SJSA1 (cell line): Measurements from ENCODE around the gene PTTG2. TPM values are rescaled to one million over a fixed set of nuclear protein-coding genes. Genes with fewer than 3 reads are reported as not detected.

Experiments used
- DNase-seq, 2 experiments: peaks; one replicate each; pipeline ENCODE4 v3.0.0-alpha.2; 2015 to 2020; ENCODE audit warnings: low spot score in 2 of 2, low read depth in 1 of 2
- H3K27ac ChIP-seq: fragments of 250-450 bp; sonication (Bioruptor Pico); 2 replicates; pipeline ENCODE4 v1.5.1; 2020; ENCODE audit warnings: mild to moderate bottlenecking, moderate library complexity
- H3K27me3 ChIP-seq: fragments of 250-450 bp; sonication (Bioruptor Pico); replicated peaks from 2 replicates; pipeline ENCODE4 v1.5.1; 2020; ENCODE audit warnings: mild to moderate bottlenecking, moderate library complexity
- H3K36me3 ChIP-seq: fragments of 250-450 bp; sonication (Bioruptor Pico); 2 replicates; pipeline ENCODE4 v1.5.1; 2020; ENCODE audit warnings: mild to moderate bottlenecking
- H3K4me1 ChIP-seq: fragments of 250-450 bp; sonication (Bioruptor Pico); replicated peaks from 2 replicates; pipeline ENCODE4 v1.6.1; 2021; ENCODE audit warnings: mild to moderate bottlenecking
- H3K4me3 ChIP-seq: fragments of 250-450 bp; sonication (Bioruptor Pico); 2 replicates; pipeline ENCODE4 v1.5.1; 2020; ENCODE audit warnings: mild to moderate bottlenecking
- H3K9me3 ChIP-seq: fragments of 250-450 bp; sonication (Bioruptor Pico); replicated peaks from 2 replicates; pipeline ENCODE4 v1.5.1; 2020; ENCODE audit warnings: mild to moderate bottlenecking
- total RNA-seq: library from RNA; depleted of rRNA; stranded (reverse); fragments of >200 nt; shearing (Covaris generic); gene quantifications from 2 replicates; pipeline ENCODE4 v1.2.3, GENCODE V29; 2014

Gene PTTG2
- total RNA-seq, 1 experiment from 2014 or later, result not detected

DNA sequence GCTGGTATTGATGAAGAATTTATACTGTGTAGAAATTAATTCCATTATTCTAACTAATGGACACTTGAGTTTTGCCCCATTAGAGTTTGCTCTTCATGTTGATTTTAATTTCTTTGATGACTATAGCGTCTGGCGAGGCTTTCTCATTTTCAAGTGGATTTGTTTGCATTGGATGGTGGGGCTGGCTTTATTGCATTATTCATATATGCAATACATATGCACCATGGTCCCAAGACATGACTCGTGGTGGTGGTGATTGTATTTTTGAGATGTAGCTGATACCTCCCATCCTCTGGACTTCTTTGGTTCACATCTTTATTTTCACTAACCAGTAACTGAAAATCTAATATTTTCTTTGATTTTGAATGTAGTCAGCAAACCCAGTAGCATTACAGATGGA lies 39.8 kb downstream of the PTTG2 start:
- Histone ChIP-seq H3K27ac (no peak overlapping the region), H3K27me3 (no peaks in the 10 kb centered on the region), H3K9me3 (no peaks in the 10 kb centered on the region), H3K4me1 (peaks cover 22% of the 10 kb centered on the region), H3K4me3 (no peak overlapping the region), H3K36me3 (no peaks in the 10 kb centered on the region)
- DNase-seq, result no peak

DNA sequence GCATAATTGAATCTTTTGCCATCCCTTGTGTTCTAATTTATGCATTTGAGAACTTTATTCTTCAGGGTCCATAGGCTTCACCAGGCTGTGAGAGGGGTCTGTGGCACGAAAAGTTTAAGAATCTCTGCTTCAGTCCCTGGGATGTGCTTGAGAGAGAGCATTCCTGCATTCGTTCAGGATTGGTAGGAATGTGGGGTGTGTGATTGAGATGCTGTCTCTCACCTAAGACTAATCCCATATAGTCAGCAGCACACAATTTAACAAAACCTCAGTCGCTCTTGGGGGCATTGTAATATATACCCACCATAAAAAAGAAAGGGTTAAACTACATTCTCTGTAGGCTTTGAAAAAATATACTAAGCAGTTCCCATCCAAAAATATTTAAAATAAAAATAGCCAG lies 41.7 kb downstream of the PTTG2 start:
- no peaks in the 10 kb centered on the region for H3K27me3 ChIP-seq
- H3K4me3 ChIP-seq, result no peak overlapping the region
- DNase-seq, result peak in 1 of 2 experiments; percentile 14
- H3K27ac ChIP-seq, result no peak overlapping the region
- no peaks in the 10 kb centered on the region for H3K36me3 ChIP-seq
- no peaks in the 10 kb centered on the region for H3K9me3 ChIP-seq
- peaks cover 22% of the 10 kb centered on the region for H3K4me1 ChIP-seq

DNA sequence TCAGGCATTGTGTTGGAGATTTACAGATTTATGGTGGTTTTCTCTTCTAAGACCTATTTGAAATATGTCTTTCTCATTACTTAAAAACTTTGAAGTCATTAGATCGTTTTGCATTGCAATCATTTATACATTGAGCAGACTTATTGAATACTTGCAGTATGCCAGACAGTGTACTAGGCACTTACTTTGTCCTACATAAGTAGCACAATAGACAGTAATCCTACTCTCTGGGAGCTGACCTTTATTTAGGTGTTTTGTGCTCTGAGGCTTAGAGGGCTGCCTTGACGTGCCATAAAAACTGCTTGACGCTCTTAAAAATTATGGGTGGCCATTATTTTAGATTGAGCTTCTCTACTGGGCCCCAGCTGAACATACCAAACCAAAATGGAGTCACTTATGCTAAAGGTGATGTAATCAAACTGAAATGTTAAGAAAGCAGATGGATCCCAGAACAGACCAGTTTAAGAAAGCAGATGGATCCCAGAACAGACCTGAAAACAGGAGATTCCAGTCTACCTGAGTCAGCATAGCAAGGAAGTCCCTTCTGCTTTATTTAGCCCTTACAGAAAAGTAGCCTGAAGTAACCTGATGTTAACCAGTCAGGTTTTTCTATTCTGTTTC lies 42.4 kb downstream of the PTTG2 start:
- H3K27me3 ChIP-seq, result no peaks in the 10 kb centered on the region
- no peaks in the 10 kb centered on the region for H3K9me3 ChIP-seq
- H3K27ac ChIP-seq, result no peak overlapping the region
- DNase-seq, result no peak
- no peaks in the 10 kb centered on the region for H3K36me3 ChIP-seq
- no peak overlapping the region for H3K4me3 ChIP-seq
- peaks cover 22% of the 10 kb centered on the region for H3K4me1 ChIP-seq

DNA sequence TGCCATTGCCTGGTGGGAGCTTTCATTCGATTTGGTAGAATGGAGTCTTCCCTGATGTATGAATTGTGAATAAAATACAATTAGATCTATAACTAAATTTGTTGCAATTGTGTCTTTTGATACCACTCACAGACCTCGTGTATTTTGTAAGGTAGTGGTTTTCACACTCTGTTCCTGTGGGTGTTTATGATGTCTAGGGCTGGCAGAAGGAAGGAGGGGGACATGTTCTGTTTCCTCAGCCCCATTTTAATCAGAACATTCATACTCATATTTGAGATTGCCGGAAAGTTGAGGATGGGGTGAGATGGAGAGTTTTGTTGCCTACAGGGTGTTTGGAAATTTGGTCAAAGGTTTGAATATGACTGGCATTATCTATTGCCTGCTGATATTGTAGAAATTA lies 42.9 kb downstream of the PTTG2 start:
- Histone ChIP-seq H3K27me3 (no peaks in the 10 kb centered on the region), H3K4me1 (peaks cover 22% of the 10 kb centered on the region), H3K36me3 (no peaks in the 10 kb centered on the region), H3K27ac (no peak overlapping the region), H3K9me3 (no peaks in the 10 kb centered on the region), H3K4me3 (no peak overlapping the region)
- DNase-seq, result no peak

DNA sequence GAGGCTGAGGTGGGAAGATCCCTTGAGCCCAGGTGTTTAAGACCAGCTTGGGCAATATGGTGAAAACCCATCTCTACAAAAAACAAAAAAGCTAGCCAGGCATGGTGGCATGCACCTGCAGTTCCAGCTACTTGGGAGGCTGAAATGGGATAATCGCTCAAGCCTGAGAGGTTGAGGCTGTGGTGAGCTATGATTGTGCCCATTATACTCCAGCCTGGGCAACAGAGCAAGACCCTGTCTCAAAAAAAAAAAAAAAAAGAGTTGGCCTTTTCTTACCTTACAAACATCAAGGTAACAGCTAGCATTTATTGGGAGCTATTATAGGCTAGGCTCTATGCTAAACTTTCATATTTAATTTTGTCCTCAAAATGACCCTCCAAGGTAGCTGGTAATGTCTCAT lies 43.4 kb downstream of the PTTG2 start:
- H3K36me3 ChIP-seq, result no peaks in the 10 kb centered on the region
- DNase-seq, result no peak
- peaks cover 22% of the 10 kb centered on the region for H3K4me1 ChIP-seq
- H3K27me3 ChIP-seq, result no peaks in the 10 kb centered on the region
- no peak overlapping the region for H3K27ac ChIP-seq
- no peak overlapping the region for H3K4me3 ChIP-seq
- H3K9me3 ChIP-seq, result no peaks in the 10 kb centered on the region

DNA sequence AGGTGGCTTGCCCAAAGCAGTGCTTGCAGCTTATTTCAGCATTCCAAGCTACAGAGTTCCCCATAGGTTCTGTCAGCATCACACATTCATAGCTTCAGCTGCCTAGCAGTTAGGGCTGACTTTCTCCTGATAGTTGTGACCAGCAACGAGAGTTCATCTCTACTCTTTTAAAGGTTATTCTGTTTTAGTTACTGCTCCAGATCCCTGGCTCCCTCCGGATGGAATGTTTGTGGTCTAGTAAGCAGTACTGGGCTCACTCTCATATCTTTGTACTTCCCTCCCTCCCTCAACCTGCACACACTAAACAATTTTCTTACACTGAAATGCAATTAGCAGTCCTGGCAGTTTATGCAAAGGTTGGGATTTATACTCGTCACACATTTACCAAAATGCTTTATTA lies 43.9 kb downstream of the PTTG2 start:
- Histone ChIP-seq H3K4me3 (no peak overlapping the region), H3K4me1 (peaks cover 22% of the 10 kb centered on the region), H3K9me3 (no peaks in the 10 kb centered on the region), H3K36me3 (no peaks in the 10 kb centered on the region), H3K27ac (no peak overlapping the region), H3K27me3 (no peaks in the 10 kb centered on the region)
- no peak for DNase-seq

DNA sequence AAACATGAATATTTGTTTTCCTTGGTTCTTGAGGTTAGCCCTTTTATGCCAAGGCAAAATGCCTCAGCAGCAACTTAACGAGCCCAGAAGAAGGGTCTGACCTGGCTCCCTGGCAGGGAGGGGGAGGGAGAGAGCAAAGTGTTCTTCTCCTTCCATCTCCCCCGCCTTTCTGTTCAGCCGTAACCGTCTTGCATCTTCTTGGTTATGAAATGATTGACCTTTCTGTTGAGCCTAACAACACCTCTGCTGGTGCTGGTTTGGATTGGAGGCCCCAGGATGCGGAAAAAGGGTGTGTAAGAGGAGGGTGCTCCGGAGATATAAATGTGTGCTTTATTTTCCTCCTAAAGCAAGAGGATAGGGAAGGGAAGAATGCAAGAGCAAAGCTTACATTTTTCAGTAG lies 44.7 kb downstream of the PTTG2 start:
- no peak overlapping the region for H3K4me3 ChIP-seq
- no peak for DNase-seq

DNA sequence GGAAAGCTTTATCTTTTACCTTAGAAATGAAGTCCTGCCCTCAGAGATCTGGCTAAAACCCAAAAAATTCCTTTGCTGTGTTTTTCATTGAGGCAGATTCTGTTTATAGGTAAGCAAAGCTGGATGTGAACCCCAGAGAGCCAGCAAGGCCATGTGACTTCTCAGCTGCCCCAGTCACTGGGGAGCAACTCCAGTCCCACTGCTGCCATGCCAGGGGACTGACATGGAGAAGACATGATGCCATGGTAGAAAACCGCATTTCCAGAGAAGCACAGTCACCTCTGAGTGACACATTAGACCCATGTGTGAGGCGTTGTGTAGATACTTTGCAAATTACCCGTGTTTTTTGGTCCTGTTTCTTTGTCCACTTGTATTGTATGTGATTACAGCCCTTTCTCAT lies 45.4 kb downstream of the PTTG2 start:
- Histone ChIP-seq H3K27ac (no peak overlapping the region), H3K36me3 (no peaks in the 10 kb centered on the region), H3K4me3 (no peak overlapping the region), H3K4me1 (peaks cover 32% of the 10 kb centered on the region), H3K27me3 (no peaks in the 10 kb centered on the region), H3K9me3 (no peaks in the 10 kb centered on the region)
- no peak for DNase-seq

More for the DNA sequence above, 44.7 kb downstream of the PTTG2 start:
- H3K4me1 ChIP-seq, result peaks cover 28% of the 10 kb centered on the region
- H3K9me3 ChIP-seq, result no peaks in the 10 kb centered on the region
- no peaks in the 10 kb centered on the region for H3K27me3 ChIP-seq
- no peak overlapping the region for H3K27ac ChIP-seq
- H3K36me3 ChIP-seq, result no peaks in the 10 kb centered on the region

DNA sequence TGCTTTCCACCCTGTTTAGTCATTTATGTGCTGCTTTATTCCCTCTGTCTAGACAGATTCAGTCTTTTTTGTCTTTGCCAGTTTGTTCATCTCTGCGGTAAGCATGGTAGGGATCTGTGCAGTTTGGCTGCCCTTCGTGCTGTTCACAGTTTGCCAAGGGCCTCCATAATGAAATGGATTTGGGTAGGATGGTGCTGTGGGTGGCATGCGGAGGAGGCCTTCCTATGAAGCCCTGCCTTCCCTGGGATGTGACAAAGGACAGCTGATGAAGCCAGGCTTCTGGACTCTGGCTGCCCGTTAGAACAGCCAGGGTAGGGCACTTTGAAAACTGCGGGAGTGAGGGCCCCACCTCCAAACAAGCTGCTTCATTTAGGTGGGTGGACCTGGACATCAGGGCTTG lies 47.4 kb downstream of the PTTG2 start:
- no peak for DNase-seq
- no peaks in the 10 kb centered on the region for H3K36me3 ChIP-seq
- H3K9me3 ChIP-seq, result no peaks in the 10 kb centered on the region
- peaks cover 23% of the 10 kb centered on the region for H3K4me1 ChIP-seq
- no peak overlapping the region for H3K27ac ChIP-seq
- no peak overlapping the region for H3K4me3 ChIP-seq
- H3K27me3 ChIP-seq, result no peaks in the 10 kb centered on the region

DNA sequence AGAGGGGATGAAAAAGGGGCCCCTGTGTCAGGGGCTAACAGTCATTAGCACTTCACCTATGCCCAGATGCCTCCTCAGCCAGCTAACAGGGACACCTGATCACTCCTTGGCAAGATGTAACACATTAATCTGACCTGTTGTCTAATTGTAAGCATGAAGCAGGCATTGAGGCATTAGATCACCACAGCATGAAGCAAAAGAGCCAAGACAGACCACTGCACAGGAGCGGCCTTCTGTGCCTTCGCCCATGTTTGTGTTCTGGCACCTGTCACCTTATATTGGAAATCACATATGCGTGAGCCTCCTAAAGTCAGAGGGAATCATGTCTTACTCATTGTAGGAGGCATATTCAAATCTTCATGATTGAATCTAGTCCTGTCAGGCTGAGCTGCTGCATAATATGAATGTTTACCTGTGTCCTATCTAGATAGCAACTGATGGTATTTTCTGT lies 48.4 kb downstream of the PTTG2 start:
- Histone ChIP-seq H3K36me3 (no peaks in the 10 kb centered on the region), H3K4me1 (peaks cover 19% of the 10 kb centered on the region), H3K4me3 (no peak overlapping the region), H3K27ac (no peak overlapping the region), H3K27me3 (no peaks in the 10 kb centered on the region), H3K9me3 (no peaks in the 10 kb centered on the region)
- DNase-seq, result no peak

DNA sequence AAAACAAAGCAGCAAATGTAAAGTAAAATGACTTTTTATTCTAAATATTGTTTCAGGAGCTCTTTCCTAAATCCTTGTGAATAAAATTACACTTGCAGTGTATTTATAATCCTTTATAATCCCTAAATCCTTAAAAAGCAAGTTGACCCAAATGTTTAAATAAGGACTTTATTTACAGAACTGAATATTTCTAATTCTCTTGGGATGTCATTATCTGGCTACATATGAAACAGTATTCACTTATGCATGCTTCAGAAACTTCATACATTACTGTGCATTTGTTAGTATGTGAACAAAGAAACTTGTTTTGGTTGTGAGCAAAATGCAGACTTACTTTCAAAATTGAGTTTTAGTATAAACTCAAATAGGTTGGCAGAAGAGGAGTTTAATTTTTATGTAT lies 49.2 kb downstream of the PTTG2 start:
- no peak for DNase-seq
- H3K9me3 ChIP-seq, result no peaks in the 10 kb centered on the region
- peaks cover 13% of the 10 kb centered on the region for H3K4me1 ChIP-seq
- no peaks in the 10 kb centered on the region for H3K36me3 ChIP-seq
- no peak overlapping the region for H3K27ac ChIP-seq
- H3K27me3 ChIP-seq, result no peaks in the 10 kb centered on the region
- H3K4me3 ChIP-seq, result no peak overlapping the region

DNA sequence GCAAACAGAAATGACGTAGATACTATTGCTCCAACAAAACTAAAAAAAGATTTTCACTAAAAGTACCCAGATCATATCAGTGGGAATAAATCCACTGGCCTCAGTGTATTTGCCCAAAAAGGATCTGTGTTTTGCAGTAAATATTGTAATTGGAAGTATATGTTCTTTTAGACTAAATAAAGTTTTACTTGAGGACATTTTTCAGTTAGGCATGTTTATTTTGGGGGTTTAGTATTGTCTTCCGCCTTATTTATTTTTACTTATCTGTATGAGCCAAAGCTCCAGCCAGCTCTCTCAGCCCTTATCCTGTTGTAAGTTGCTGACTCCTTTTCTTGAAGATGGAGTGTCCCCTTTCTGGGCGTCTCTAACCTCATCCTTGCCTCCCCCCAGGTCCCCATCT lies 49.8 kb downstream of the PTTG2 start:
- no peaks in the 10 kb centered on the region for H3K36me3 ChIP-seq
- no peaks in the 10 kb centered on the region for H3K9me3 ChIP-seq
- peaks cover 13% of the 10 kb centered on the region for H3K4me1 ChIP-seq
- no peak overlapping the region for H3K27ac ChIP-seq
- H3K4me3 ChIP-seq, result no peak overlapping the region
- DNase-seq, result no peak
- H3K27me3 ChIP-seq, result no peaks in the 10 kb centered on the region
